KMS-11 (cell line): ENCODE results near the gene RNF26.

Source experiments
- H2AFZ ChIP-seq: fragments of 200-600 bp; sonication (generic); 2 replicates; pipeline ENCODE4 v1.6.1; 2016; ENCODE audit warnings: antibody characterized with exemption, mixed run types, low read depth
- H3K27ac ChIP-seq: fragments of 200-600 bp; sonication (generic); 2 replicates; pipeline ENCODE4 v1.6.1; 2016; ENCODE audit warnings: mild to moderate bottlenecking, mixed run types
- H3K27me3 ChIP-seq: fragments of 200-600 bp; sonication (generic); 2 replicates; pipeline ENCODE4 v1.6.1; 2017; ENCODE audit warnings: mild to moderate bottlenecking, low read depth, mixed run types, moderate library complexity; ENCODE audit not compliant: insufficient read depth
- H3K36me3 ChIP-seq: fragments of 200-600 bp; sonication (generic); 2 replicates; pipeline ENCODE4 v1.6.1; 2017; ENCODE audit warnings: mild to moderate bottlenecking, mixed run types; ENCODE audit not compliant: insufficient read depth
- H3K4me1 ChIP-seq: fragments of 200-600 bp; sonication (generic); 2 replicates; pipeline ENCODE4 v1.6.1; 2016; ENCODE audit warnings: mild to moderate bottlenecking, low read depth, mixed run types; ENCODE audit not compliant: poor library complexity, severe bottlenecking
- H3K4me2 ChIP-seq: fragments of 200-600 bp; sonication (generic); 2 replicates; pipeline ENCODE4 v1.7.0; 2016; ENCODE audit warnings: mild to moderate bottlenecking, mixed run types
- H3K4me3 ChIP-seq: fragments of 200-600 bp; sonication (generic); IDR thresholded peaks from 2 replicates; pipeline ENCODE4 v1.6.1; 2017; ENCODE audit warnings: low read depth, low read length, mixed read lengths; ENCODE audit not compliant: insufficient read depth
- H3K79me2 ChIP-seq: fragments of 200-600 bp; sonication (generic); 2 replicates; pipeline ENCODE4 v1.6.1; 2016; ENCODE audit warnings: low read depth, mixed run types; ENCODE audit not compliant: insufficient read depth
- H3K9ac ChIP-seq: fragments of 200-600 bp; sonication (generic); 2 replicates; pipeline ENCODE4 v1.6.1; 2016; ENCODE audit warnings: mild to moderate bottlenecking, mixed run types
- H4K20me1 ChIP-seq: fragments of 200-600 bp; sonication (generic); 2 replicates; pipeline ENCODE4 v1.6.1; 2016; ENCODE audit warnings: mild to moderate bottlenecking, mixed run types; ENCODE audit not compliant: insufficient read depth
- CTCF ChIP-seq: fragments of 200-600 bp; sonication (generic); conservative IDR thresholded peaks from 2 replicates; pipeline ENCODE4 v1.6.1; 2017; ENCODE audit warnings: low read depth, mild to moderate bottlenecking, antibody characterized with exemption, low read length, moderate library complexity, mixed read lengths

Gene RNF26

GRCh38 chr11:119369132-119369925 lies 35.0 kb downstream of the RNF26 start:
- H2AFZ ChIP-seq: no peak overlapping the region
- H3K27me3 ChIP-seq: peaks cover 3% of the 10 kb centered on the region; the same call in 1 of the 2 replicates
- no peak for TF ChIP-seq CTCF
- no peak overlapping the region for H3K4me2 ChIP-seq
- no peaks in the 10 kb centered on the region for H3K36me3 ChIP-seq
- no peaks in the 10 kb centered on the region for H3K79me2 ChIP-seq
- no peak overlapping the region for H3K27ac ChIP-seq
- H3K4me3 ChIP-seq: no peak overlapping the region
- H4K20me1 ChIP-seq: no peaks in the 10 kb centered on the region
- H3K9ac ChIP-seq: no peak overlapping the region
- no peaks in the 10 kb centered on the region for H3K4me1 ChIP-seq

- Histone ChIP-seq H3K27me3 (no peaks in the 10 kb centered on the region), H3K9ac (no peak overlapping the region), H3K27ac (no peak overlapping the region), H3K4me2 (no peak overlapping the region), H4K20me1 (no peaks in the 10 kb centered on the region), H3K4me1 (no peaks in the 10 kb centered on the region), H3K79me2 (no peaks in the 10 kb centered on the region), H3K36me3 (no peaks in the 10 kb centered on the region), H3K4me3 (no peak overlapping the region), H2AFZ (no peak overlapping the region)
- TF ChIP-seq CTCF: no peak
Observed at GRCh38 chr11:119370486-119371046, 36.2 kb downstream of the RNF26 start.

GRCh38 chr11:119371067-119371601 lies 36.8 kb downstream of the RNF26 start:
- TF ChIP-seq CTCF: no peak
- Histone ChIP-seq H3K79me2 (no peaks in the 10 kb centered on the region), H3K36me3 (no peaks in the 10 kb centered on the region), H3K4me2 (no peak overlapping the region), H3K4me1 (no peaks in the 10 kb centered on the region), H3K4me3 (no peak overlapping the region), H3K27me3 (no peaks in the 10 kb centered on the region), H4K20me1 (no peaks in the 10 kb centered on the region), H3K9ac (no peak overlapping the region), H2AFZ (no peak overlapping the region), H3K27ac (no peak overlapping the region)

GRCh38 chr11:119371778-119372182 lies 37.5 kb downstream of the RNF26 start:
- Histone ChIP-seq H2AFZ (no peak overlapping the region), H3K27ac (no peak overlapping the region), H3K27me3 (no peaks in the 10 kb centered on the region), H3K4me2 (no peak overlapping the region), H3K4me1 (no peaks in the 10 kb centered on the region), H3K79me2 (no peaks in the 10 kb centered on the region), H3K4me3 (no peak overlapping the region), H3K9ac (no peak overlapping the region), H3K36me3 (no peaks in the 10 kb centered on the region), H4K20me1 (no peaks in the 10 kb centered on the region)
- no peak for TF ChIP-seq CTCF
